Mononuclear cell (primary cell): ENCODE results near the gene MPDZ. TPM values are rescaled to one million over a fixed set of nuclear protein-coding genes. Genes with fewer than 3 reads are reported as not detected.

Source experiments
- H3K27me3 ChIP-seq: 2 replicates; pipeline ENCODE4 v1.6.0; 2011; ENCODE audit warnings: low read length, control low read depth; ENCODE audit not compliant: insufficient read depth
- H3K4me1 ChIP-seq: 2 replicates; pipeline ENCODE4 v1.5.1; 2011; ENCODE audit warnings: mild to moderate bottlenecking, low read length, control low read depth; ENCODE audit not compliant: insufficient read depth
- H3K4me3 ChIP-seq: 2 replicates; pipeline ENCODE4 v1.5.1; 2011; ENCODE audit warnings: mild to moderate bottlenecking, low read length, moderate library complexity
- H3K9me3 ChIP-seq: 2 replicates; pipeline ENCODE4 v1.5.1; 2011; ENCODE audit warnings: low read depth, mild to moderate bottlenecking, control low read depth, low read length
- total RNA-seq: library from RNA; depleted of rRNA; stranded (reverse); fragments of >200 nt; gene quantifications from one replicate; pipeline ENCODE4 v1.2.3, GENCODE V29; 2012

Gene MPDZ
- total RNA-seq, 1 donor, result 1.3 TPM

DNA sequence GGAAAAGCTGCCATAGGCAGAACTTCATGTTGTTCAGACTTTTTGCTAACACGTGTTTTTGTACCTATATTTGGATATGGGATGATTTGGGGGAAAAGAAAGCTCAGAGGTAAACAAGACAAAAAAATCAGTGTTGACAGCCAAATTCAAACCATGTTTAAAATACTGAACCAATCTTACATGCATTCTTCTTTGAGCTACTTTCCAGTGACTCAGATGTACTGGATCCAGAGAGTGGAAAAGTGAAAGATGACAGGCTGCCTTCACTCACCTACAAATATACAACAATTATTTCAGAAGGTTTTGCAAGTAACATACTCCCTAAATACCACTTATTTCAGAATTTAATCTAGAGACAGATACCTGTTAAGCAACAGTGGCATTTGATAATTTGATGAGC lies 165.7 kb downstream of the MPDZ start:
- Histone ChIP-seq H3K9me3 (no peaks in the 10 kb centered on the region), H3K27me3 (no peaks in the 10 kb centered on the region), H3K4me1 (no peaks in the 10 kb centered on the region), H3K4me3 (no peak overlapping the region)

DNA sequence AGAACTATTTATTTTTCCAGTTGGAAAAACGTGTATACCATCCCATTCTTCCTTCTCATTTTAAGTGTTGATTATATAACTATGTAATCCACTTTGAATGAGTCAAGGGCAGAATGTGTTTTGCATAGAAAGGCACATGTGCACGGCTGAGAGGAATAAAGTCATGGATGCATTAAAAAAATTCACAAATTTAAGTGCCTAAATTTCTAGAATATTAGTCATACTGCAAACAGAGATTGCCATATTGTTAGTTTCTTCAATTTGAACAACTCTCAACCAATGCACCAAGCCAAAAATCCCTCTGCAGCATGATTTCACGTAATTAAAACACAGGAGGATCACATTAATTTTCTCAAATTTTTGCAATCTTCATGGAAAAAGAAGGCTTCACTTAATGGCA lies 166.3 kb downstream of the MPDZ start:
- Histone ChIP-seq H3K27me3 (no peaks in the 10 kb centered on the region), H3K4me1 (no peaks in the 10 kb centered on the region), H3K9me3 (no peaks in the 10 kb centered on the region), H3K4me3 (no peak overlapping the region)

DNA sequence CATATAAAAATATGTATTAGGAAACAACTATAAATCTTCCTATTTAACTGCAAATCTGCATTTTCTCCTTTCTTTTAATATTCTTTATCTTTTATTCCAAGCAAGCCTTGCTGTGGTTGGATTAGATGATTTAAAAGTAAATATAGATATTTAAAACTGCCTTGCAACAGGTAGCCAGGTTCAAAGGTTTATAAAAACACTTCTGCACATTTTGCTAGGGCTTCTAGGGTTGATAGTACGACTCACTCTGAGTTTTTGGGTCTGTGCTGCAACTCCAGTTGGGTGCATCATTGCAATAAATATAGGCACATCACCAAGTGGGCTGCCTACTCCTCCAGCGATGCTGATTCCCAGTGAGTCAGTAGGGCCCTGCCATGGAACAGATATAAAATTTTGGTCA lies 167.7 kb downstream of the MPDZ start:
- no peaks in the 10 kb centered on the region for H3K9me3 ChIP-seq
- no peaks in the 10 kb centered on the region for H3K4me1 ChIP-seq
- H3K27me3 ChIP-seq, result no peaks in the 10 kb centered on the region
- H3K4me3 ChIP-seq, result no peak overlapping the region

DNA sequence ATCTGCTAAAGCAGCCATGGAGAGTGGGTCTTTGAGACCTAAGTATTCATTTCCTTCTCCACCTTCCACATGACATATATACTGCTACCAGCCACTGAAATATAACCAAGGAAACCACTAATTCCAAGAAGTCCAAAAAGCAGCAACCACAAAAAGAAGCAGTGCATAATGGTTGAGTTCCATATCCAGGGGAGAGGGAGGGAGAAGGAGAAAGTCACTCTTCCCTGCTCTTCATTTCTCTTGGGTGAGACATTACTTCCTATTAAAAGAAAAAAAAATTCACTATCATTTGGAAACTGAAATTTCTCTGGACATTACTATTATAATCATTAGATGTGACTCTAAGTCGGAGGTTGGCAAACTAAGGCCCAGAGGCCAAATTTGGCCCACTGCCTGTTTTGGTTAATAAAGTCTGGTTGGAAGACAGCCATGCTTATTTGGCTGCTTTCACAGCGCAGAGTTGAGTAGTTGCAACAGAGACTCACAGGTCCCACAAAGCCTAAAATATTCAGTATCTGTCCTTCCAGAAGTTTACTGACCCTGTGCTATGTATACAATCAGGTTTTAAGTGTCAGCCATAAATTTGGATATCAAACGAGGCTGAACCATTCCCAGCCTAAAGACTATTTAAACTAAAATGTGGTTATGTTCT lies 168.6 kb downstream of the MPDZ start:
- Histone ChIP-seq H3K4me1 (no peaks in the 10 kb centered on the region), H3K4me3 (no peak overlapping the region), H3K9me3 (no peaks in the 10 kb centered on the region), H3K27me3 (no peaks in the 10 kb centered on the region)

DNA sequence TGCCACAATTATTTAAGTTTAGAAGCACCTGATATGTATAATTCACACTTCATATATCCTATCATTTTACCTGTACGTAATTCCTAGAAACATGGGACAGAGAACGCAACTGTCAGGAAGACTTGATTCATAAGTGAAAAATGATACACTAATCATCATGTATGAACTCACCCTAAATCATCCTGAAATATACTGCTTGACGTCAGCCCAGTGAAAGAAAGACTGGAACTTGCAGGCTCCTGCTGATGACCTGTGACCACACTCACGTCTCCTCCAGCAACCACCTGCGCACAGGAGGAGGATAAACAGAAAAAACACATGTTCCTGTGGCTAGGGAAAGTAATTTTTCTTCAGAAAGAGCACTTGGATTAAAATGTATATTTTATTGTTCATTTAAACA lies 169.7 kb downstream of the MPDZ start:
- H3K4me1 ChIP-seq, result no peaks in the 10 kb centered on the region
- H3K27me3 ChIP-seq, result no peaks in the 10 kb centered on the region
- no peaks in the 10 kb centered on the region for H3K9me3 ChIP-seq
- no peak overlapping the region for H3K4me3 ChIP-seq

DNA sequence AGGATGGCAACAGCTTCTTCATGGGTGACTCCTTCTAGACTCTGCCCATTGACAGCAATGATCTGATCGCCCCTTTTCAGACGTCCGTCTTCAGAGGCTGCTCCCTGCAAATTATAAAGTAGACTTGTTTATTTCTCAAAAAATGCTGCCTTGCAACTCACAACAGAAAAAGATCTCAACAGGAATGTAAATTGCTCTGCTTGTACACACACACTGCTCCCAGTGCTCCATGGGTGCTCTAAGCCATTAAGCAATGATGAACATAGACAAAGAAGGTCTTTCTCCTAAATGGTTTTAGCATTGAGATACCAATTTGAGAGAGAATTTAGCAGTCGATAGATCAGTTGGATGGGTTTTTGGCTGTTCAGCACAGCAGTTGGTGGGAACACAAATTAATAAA lies 172.5 kb downstream of the MPDZ start:
- H3K4me1 ChIP-seq, result no peaks in the 10 kb centered on the region
- H3K27me3 ChIP-seq, result no peaks in the 10 kb centered on the region
- H3K4me3 ChIP-seq, result no peak overlapping the region
- no peaks in the 10 kb centered on the region for H3K9me3 ChIP-seq

DNA sequence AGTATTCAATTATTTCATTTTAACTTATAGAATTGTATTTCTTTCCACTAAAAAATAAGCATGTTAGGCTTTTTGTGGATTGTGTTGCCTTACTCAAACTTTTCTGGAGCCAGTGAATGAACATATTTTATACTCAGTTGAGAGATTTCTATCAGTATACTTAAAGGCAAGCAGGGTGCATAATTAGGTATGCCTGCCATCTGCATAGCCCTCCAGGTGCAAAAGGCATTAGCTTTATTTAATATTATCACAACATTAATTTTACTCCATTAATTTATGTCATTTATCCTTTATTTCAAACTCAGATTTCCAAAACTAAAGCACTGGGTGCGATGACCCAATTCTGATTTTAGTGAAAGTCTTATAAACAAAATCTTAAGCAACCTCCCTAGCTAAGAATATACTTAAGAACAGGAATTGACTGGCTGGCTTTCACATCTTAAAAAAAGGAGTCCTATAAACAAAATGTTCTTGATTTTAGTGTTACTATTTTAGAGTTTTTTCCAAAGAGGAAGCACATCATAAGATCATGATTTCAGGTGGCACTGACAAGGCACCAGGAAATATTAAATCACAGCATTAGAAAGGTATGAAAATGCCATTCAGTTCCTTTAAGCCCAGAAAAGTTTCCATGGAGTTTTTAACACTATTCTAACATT lies 178.4 kb downstream of the MPDZ start:
- H3K4me1 ChIP-seq, result no peaks in the 10 kb centered on the region
- no peak overlapping the region for H3K4me3 ChIP-seq
- H3K27me3 ChIP-seq, result no peaks in the 10 kb centered on the region
- H3K9me3 ChIP-seq, result no peaks in the 10 kb centered on the region

DNA sequence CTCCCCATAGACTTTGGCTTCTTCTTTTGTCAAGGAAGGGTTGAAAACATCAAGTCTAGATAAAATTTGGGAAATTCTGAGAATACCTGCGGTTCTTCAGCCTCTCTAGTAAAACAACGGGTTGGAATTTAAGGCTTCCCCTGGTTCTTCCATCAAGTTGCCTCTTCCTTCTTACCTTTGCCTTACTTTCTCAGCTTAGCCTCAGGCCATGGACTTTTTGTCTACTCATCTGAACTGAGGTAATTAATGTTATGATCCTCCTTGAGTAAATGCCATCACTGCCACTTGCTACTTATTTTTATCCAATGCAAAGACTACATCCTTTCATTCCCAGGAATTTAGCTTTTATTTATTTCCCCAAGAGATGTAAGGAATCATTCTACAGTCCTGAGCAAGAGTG lies 184.4 kb downstream of the MPDZ start:
- H3K4me3 ChIP-seq, result no peak overlapping the region
- no peaks in the 10 kb centered on the region for H3K27me3 ChIP-seq
- H3K4me1 ChIP-seq, result no peaks in the 10 kb centered on the region
- no peaks in the 10 kb centered on the region for H3K9me3 ChIP-seq

DNA sequence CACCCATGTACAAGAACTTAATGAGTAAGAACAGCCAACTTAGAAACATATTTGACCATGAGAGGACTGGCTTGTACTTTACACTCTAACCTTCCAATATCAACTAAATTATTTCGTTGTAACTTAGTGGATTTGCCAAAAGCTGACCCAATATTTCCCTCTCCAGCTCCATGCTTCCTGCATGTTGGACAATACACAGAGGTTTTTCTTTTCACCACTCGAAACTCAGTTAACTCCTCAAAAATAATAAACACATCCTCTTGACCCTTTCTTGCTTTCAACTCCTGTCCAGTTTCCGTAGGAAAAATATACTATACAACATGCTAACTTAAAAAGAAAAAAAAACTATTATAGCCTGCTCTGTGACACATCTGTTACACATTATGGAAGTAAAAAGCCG lies 188.9 kb downstream of the MPDZ start:
- H3K9me3 ChIP-seq, result no peaks in the 10 kb centered on the region
- H3K4me1 ChIP-seq, result no peaks in the 10 kb centered on the region
- H3K4me3 ChIP-seq, result no peak overlapping the region
- H3K27me3 ChIP-seq, result no peaks in the 10 kb centered on the region

DNA sequence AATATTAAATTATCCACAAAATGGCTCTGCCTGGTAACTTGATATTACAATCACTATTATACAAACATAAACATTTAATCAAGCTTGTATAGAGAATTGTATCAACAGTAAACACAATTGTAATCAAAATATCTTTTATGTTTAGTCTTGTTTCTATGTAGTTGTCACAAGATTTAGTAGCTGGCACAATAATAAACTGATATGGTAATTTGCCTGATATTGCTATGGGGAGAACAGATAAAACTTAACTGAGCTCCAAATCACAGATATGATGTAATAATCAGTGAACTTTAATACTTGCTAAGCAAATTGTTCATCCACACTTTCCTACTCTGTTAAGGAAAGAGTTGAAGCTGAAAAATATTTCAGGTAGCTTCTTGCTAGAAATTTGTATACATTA lies 189.8 kb downstream of the MPDZ start:
- Histone ChIP-seq H3K4me1 (no peaks in the 10 kb centered on the region), H3K27me3 (no peaks in the 10 kb centered on the region), H3K4me3 (no peak overlapping the region), H3K9me3 (no peaks in the 10 kb centered on the region)

DNA sequence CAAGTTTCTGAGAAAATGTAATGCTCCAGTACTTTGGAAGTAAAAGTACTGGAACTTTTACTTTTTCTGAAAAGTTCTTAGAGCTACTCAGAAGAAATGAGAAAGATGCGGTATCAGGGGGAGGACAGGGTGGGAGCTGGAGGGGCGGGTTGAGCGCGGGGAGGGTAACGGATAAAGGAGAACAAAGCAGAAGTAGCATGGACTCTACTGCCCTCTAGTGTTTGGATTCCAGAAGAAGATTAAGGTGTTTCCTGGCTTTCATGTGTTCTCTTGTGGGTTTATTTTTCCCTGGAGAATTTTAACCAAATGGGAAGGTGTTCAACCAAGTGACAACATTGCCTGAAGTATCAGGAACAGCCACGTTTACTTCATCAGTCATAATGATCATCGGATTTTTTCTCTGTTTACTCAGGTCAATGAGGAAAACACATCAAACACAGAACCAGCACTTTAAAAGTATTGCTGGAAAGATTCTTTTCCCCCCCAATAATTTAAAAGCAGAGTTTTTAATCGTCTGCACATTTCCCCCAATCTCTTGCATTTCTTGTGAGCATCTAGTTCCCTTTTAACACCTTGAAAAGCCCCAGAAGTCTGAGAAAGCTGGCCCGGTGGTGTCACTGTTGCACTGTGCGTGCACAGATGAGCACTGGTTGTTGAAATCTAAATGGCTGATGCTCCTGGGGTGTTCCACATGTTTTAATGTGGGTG lies 190.6 kb downstream of the MPDZ start:
- Histone ChIP-seq H3K4me1 (no peaks in the 10 kb centered on the region), H3K4me3 (no peak overlapping the region), H3K9me3 (no peaks in the 10 kb centered on the region), H3K27me3 (no peaks in the 10 kb centered on the region)

DNA sequence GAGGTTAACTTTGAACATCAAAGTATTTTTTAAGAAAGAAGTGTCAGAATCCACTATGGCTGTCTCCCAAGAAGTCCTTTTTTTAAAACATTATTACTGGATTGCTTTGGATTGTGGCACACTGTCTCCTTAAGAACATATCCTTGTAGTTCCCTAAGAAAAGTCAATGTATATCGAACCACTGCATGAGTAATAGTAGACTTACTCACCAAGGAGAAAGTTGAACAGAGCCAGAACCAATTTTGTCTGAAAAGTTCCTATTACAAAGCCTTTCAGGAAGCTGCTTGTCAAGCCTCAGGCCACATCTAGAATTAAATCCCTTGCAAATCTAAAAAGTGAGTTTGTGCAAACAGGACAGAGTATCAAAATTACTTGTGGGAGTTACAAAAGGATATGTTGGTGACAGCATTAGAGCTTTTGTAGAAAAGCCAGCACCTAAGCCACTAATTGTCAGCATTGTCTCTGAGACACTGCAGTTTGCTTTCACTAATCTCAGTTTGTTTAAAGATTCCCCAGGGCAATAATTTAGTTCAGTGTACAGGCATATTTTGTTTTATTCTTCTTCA lies 195.4 kb downstream of the MPDZ start:
- H3K9me3 ChIP-seq, result no peaks in the 10 kb centered on the region
- no peaks in the 10 kb centered on the region for H3K4me1 ChIP-seq
- no peaks in the 10 kb centered on the region for H3K27me3 ChIP-seq
- no peak overlapping the region for H3K4me3 ChIP-seq

DNA sequence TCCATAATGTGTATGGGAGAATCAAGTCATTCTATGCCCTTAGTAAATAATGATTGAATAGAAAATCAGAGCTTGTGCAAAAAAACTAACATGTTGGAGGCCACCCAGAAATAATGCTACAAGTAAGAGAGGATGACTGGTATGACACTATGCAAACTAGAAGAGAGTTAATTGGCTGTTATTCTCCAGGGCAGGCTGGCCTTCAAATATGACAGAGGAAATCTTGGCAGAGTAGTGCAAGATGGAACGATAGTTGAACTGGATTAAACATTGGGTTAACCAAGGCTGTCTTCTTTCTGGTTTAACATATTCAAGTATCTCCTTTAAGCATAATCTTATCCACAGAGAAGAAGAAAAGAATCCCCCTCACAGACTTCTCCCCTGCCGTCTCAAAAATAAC lies 196.1 kb downstream of the MPDZ start:
- no peaks in the 10 kb centered on the region for H3K4me1 ChIP-seq
- no peaks in the 10 kb centered on the region for H3K9me3 ChIP-seq
- H3K27me3 ChIP-seq, result no peaks in the 10 kb centered on the region
- H3K4me3 ChIP-seq, result no peak overlapping the region

DNA sequence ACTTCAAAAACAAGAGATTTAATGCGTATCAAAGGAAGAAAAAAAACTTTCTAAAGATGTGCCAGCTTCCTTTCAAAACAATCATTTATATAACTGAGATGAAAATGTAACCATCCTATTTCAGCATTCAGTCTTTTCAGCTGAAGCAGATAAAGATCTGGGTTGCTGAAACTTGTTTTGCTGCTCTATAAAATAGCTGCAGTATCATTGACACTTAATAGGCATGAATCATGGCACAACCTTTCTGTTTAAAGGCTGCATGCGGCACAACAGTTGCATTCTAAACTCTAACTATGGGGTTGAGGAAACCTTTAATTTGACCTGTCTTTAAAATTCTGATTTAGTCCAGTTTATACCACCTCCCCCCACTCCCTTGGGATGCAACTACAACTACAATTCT lies 196.7 kb downstream of the MPDZ start:
- Histone ChIP-seq H3K4me3 (no peak overlapping the region), H3K9me3 (no peaks in the 10 kb centered on the region), H3K27me3 (no peaks in the 10 kb centered on the region), H3K4me1 (no peaks in the 10 kb centered on the region)

DNA sequence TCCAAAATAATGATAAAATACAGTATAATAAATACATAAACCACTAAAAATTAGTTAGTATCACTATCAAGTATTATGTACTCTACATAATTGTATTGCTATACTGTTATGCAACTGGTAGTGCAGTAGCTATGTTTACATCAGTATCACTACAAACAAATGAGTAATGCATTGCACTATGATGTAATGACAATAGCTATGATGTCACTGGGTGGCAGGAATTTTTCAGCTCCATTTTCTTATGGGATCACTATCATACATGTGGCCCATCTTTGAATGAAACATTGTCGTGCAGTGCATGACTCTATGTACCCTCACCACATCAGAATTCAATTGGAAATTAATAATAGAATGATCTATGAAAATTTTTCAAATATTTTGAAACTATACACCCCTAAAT lies 201.3 kb downstream of the MPDZ start:
- Histone ChIP-seq H3K27me3 (no peaks in the 10 kb centered on the region), H3K4me3 (no peak overlapping the region), H3K4me1 (no peaks in the 10 kb centered on the region), H3K9me3 (no peaks in the 10 kb centered on the region)
